SJCRH30 (cell line): ENCODE measurements around the gene C7orf33. TPM values are rescaled to one million over a fixed set of nuclear protein-coding genes. Genes with fewer than 3 reads are reported as not detected.
A peak's percentile ranks its signal among the peaks of the same experiment; 100 is the strongest.

Experiments used
- DNase-seq, 2 experiments: peaks; one replicate each; pipeline ENCODE4 v3.0.0-alpha.2; 2015 to 2020
- H3K27ac ChIP-seq: fragments of 250-450 bp; sonication (Bioruptor Pico); 2 replicates; pipeline ENCODE4 v1.5.1; 2020; ENCODE audit warnings: mild to moderate bottlenecking, moderate library complexity
- H3K27me3 ChIP-seq: fragments of 250-450 bp; sonication (Bioruptor Pico); 2 replicates; pipeline ENCODE4 v1.5.1; 2020; ENCODE audit warnings: mild to moderate bottlenecking, moderate library complexity
- H3K36me3 ChIP-seq: fragments of 250-450 bp; sonication (Bioruptor Pico); 2 replicates; pipeline ENCODE4 v1.5.1; 2020; ENCODE audit warnings: mild to moderate bottlenecking, moderate library complexity
- H3K4me1 ChIP-seq: fragments of 250-450 bp; sonication (Bioruptor Pico); 2 replicates; pipeline ENCODE4 v1.5.1; 2020; ENCODE audit warnings: mild to moderate bottlenecking, moderate library complexity
- H3K4me3 ChIP-seq: fragments of 250-450 bp; sonication (Bioruptor Pico); 2 replicates; pipeline ENCODE4 v1.5.1; 2020; ENCODE audit warnings: mild to moderate bottlenecking, moderate library complexity
- H3K9me3 ChIP-seq: fragments of 250-450 bp; sonication (Bioruptor Pico); replicated peaks from 2 replicates; pipeline ENCODE4 v1.5.1; 2020; ENCODE audit warnings: mild to moderate bottlenecking, moderate library complexity
- total RNA-seq: library from RNA; depleted of rRNA; stranded (reverse); fragments of >200 nt; shearing (Covaris generic); gene quantifications from 2 replicates; pipeline ENCODE4 v1.2.3, GENCODE V29; 2014

Gene C7orf33
- total RNA-seq, 1 experiment from 2014 or later = 0.53 TPM

GRCh38 chr7:148598351-148598750 lies 7.8 kb downstream of the C7orf33 start:
- DNase-seq = no peak
- H3K36me3 ChIP-seq = no peaks in the 10 kb centered on the region
- no peaks in the 10 kb centered on the region for H3K27me3 ChIP-seq
- no peaks in the 10 kb centered on the region for H3K4me1 ChIP-seq
- H3K4me3 ChIP-seq = no peak overlapping the region
- H3K27ac ChIP-seq = no peak overlapping the region
- no peaks in the 10 kb centered on the region; the same call in 1 of the 2 replicates for H3K9me3 ChIP-seq

- Histone ChIP-seq H3K4me3 (no peak overlapping the region), H3K4me1 (peaks cover 6% of the 10 kb centered on the region; the same call in 1 of the 2 replicates), H3K9me3 (no peaks in the 10 kb centered on the region), H3K27ac (no peak overlapping the region), H3K27me3 (no peaks in the 10 kb centered on the region), H3K36me3 (no peaks in the 10 kb centered on the region)
- DNase-seq = no peak
Observed at GRCh38 chr7:148605350-148605749, 14.8 kb downstream of the C7orf33 start.

GRCh38 chr7:148607151-148607661 lies 16.6 kb downstream of the C7orf33 start:
- Histone ChIP-seq H3K36me3 (no peaks in the 10 kb centered on the region), H3K9me3 (no peaks in the 10 kb centered on the region), H3K27ac (no peak overlapping the region), H3K4me3 (no peak overlapping the region), H3K4me1 (peaks cover 6% of the 10 kb centered on the region; the same call in 1 of the 2 replicates), H3K27me3 (no peaks in the 10 kb centered on the region)
- DNase-seq = no peak

GRCh38 chr7:148609045-148609725 lies 18.6 kb downstream of the C7orf33 start:
- Histone ChIP-seq H3K36me3 (no peaks in the 10 kb centered on the region), H3K4me1 (peaks cover 6% of the 10 kb centered on the region; the same call in 1 of the 2 replicates), H3K27ac (no peak overlapping the region), H3K27me3 (no peaks in the 10 kb centered on the region), H3K4me3 (no peak overlapping the region), H3K9me3 (no peaks in the 10 kb centered on the region)
- peak in 1 of 2 experiments; percentile 26 for DNase-seq

- no peaks in the 10 kb centered on the region for H3K36me3 ChIP-seq
- no peak overlapping the region for H3K27ac ChIP-seq
- H3K9me3 ChIP-seq = no peaks in the 10 kb centered on the region
Observed at GRCh38 chr7:148611692-148612091, 21.1 kb downstream of the C7orf33 start.

GRCh38 chr7:148615085-148615730 lies 24.6 kb downstream of the C7orf33 start:
- H3K9me3 ChIP-seq = no peaks in the 10 kb centered on the region
- no peak for DNase-seq
- no peak overlapping the region for H3K27ac ChIP-seq
- H3K4me1 ChIP-seq = no peaks in the 10 kb centered on the region
- H3K27me3 ChIP-seq = 0 out of 2 replicates have a peak, but pooled peaks cover 2% of the 10 kb centered on the region
- no peak overlapping the region for H3K4me3 ChIP-seq
- H3K36me3 ChIP-seq = no peaks in the 10 kb centered on the region

More at GRCh38 chr7:148611692-148612091, 21.1 kb downstream of the C7orf33 start:
- 0 out of 2 replicates have a peak, but pooled peaks cover 2% of the 10 kb centered on the region for H3K27me3 ChIP-seq
- no peak overlapping the region for H3K4me3 ChIP-seq
- peaks cover 6% of the 10 kb centered on the region; the same call in 1 of the 2 replicates for H3K4me1 ChIP-seq
- no peak for DNase-seq

GRCh38 chr7:148620749-148621359 lies 30.3 kb downstream of the C7orf33 start:
- H3K36me3 ChIP-seq = no peaks in the 10 kb centered on the region
- H3K27me3 ChIP-seq = no peaks in the 10 kb centered on the region
- H3K4me1 ChIP-seq = peaks cover 25% of the 10 kb centered on the region
- H3K27ac ChIP-seq = no peak overlapping the region
- no peak overlapping the region for H3K4me3 ChIP-seq
- no peak for DNase-seq
- no peaks in the 10 kb centered on the region for H3K9me3 ChIP-seq

GRCh38 chr7:148621563-148621962 lies 31.0 kb downstream of the C7orf33 start:
- Histone ChIP-seq H3K4me3 (no peak overlapping the region), H3K36me3 (no peaks in the 10 kb centered on the region), H3K27me3 (no peaks in the 10 kb centered on the region), H3K4me1 (peaks cover 25% of the 10 kb centered on the region), H3K27ac (no peak overlapping the region), H3K9me3 (no peaks in the 10 kb centered on the region)
- DNase-seq = no peak

GRCh38 chr7:148622887-148623585 lies 32.5 kb downstream of the C7orf33 start:
- H3K27me3 ChIP-seq = no peaks in the 10 kb centered on the region
- H3K27ac ChIP-seq = no peak overlapping the region
- peak; percentile 30 to 54 for DNase-seq
- H3K9me3 ChIP-seq = no peaks in the 10 kb centered on the region
- no peak overlapping the region for H3K4me3 ChIP-seq
- peaks cover 25% of the 10 kb centered on the region for H3K4me1 ChIP-seq
- H3K36me3 ChIP-seq = no peaks in the 10 kb centered on the region

GRCh38 chr7:148623586-148624282 lies 33.2 kb downstream of the C7orf33 start:
- no peak overlapping the region for H3K27ac ChIP-seq
- H3K27me3 ChIP-seq = no peaks in the 10 kb centered on the region
- H3K4me1 ChIP-seq = peaks cover 25% of the 10 kb centered on the region
- H3K36me3 ChIP-seq = no peaks in the 10 kb centered on the region
- DNase-seq = peak; percentile 61 to 76
- H3K4me3 ChIP-seq = no peak overlapping the region
- no peaks in the 10 kb centered on the region for H3K9me3 ChIP-seq

- H3K27ac ChIP-seq = no peak overlapping the region
- H3K36me3 ChIP-seq = no peaks in the 10 kb centered on the region
- no peak overlapping the region for H3K4me3 ChIP-seq
- peak in 1 of 2 experiments; percentile 31 for DNase-seq
- H3K9me3 ChIP-seq = no peaks in the 10 kb centered on the region
- peaks cover 25% of the 10 kb centered on the region for H3K4me1 ChIP-seq
- no peaks in the 10 kb centered on the region for H3K27me3 ChIP-seq
Observed at GRCh38 chr7:148624735-148625134, 34.2 kb downstream of the C7orf33 start.

GRCh38 chr7:148625342-148625741 lies 34.8 kb downstream of the C7orf33 start:
- DNase-seq = peak; percentile 14 to 61
- Histone ChIP-seq H3K27ac (no peak overlapping the region), H3K4me1 (peaks cover 25% of the 10 kb centered on the region), H3K36me3 (no peaks in the 10 kb centered on the region), H3K27me3 (no peaks in the 10 kb centered on the region), H3K4me3 (no peak overlapping the region), H3K9me3 (no peaks in the 10 kb centered on the region)

- Histone ChIP-seq H3K4me1 (peaks cover 25% of the 10 kb centered on the region), H3K27me3 (no peaks in the 10 kb centered on the region), H3K4me3 (no peak overlapping the region), H3K36me3 (no peaks in the 10 kb centered on the region), H3K27ac (no peak overlapping the region), H3K9me3 (no peaks in the 10 kb centered on the region)
- DNase-seq = no peak
Observed at GRCh38 chr7:148626828-148627227, 36.3 kb downstream of the C7orf33 start.

GRCh38 chr7:148628011-148628410 lies 37.4 kb downstream of the C7orf33 start:
- no peaks in the 10 kb centered on the region for H3K9me3 ChIP-seq
- no peaks in the 10 kb centered on the region for H3K36me3 ChIP-seq
- H3K27me3 ChIP-seq = no peaks in the 10 kb centered on the region
- no peak for DNase-seq
- peaks cover 21% of the 10 kb centered on the region for H3K4me1 ChIP-seq
- H3K27ac ChIP-seq = no peak overlapping the region
- H3K4me3 ChIP-seq = no peak overlapping the region
